Esophagus squamous epithelium (tissue), 4 donors: ENCODE results near the gene GPSM3.
"Not testable (repeated sequence)": the region's sequence is repeated elsewhere in the genome, so short reads cannot be mapped to it uniquely, and the experiment has no call there.

Experiments
- CTCF ChIP-seq, 6 experiments: fragments of 450-650 bp in 4 of 6; fragments of 200-600 bp in 2 of 6; sonication (generic) in 2 of 6; IDR thresholded peaks; one replicate each; pipeline ENCODE4 v1.5.1; 2016 to 2019; ENCODE audit warnings: antibody characterized with exemption in 6 of 6, mild to moderate bottlenecking in 4 of 6, moderate library complexity in 4 of 6
- POLR2A ChIP-seq, 4 donors: fragments of 450-650 bp; IDR thresholded peaks; one replicate each; pipeline ENCODE4 v1.6.1; 2017; ENCODE audit warnings: antibody characterized with exemption in 4 of 4, mild to moderate bottlenecking in 4 of 4, moderate library complexity in 3 of 4

- TF ChIP-seq CTCF, POLR2A (IDR thresholded peaks at IDR 0.05): not testable (repeated sequence)
Measured at GRCh38 chr6:32144238-32144637, 48.2 kb downstream of the GPSM3 start.
